ENCODE measurements around the gene KLHDC3.

The KLHDC3 gene

GRCh38 chr6:43059168-43060033, 45.4 kb downstream of the KLHDC3 start, which contains the start of the genes KLC4 and MRPL2:
Gene KLC4, plus strand, starts transcription at chr6:43059631. Its CDS starts 1,705 bp downstream, at chr6:43061336.
Gene MRPL2, minus strand, starts transcription at chr6:43059434. Its CDS starts 53 bp downstream, at chr6:43059381.
- in situ Hi-C loops (cut with HindIII; ENCODE audit: low sequenced_read_pairs): no loop called here
- peak; percentile 99 for DNase-seq (ENCODE audit: low read depth, low spot score)
- H3K4me3 ChIP-seq (ENCODE audit: low read depth, low read length): peak within 1 kb of the TSS; percentile 82
- no peak for TF ChIP-seq CTCF (IDR thresholded peaks at IDR 0.05; ENCODE audit: low read depth, low read length)

GRCh38 chr6:43060034-43060754, 46.1 kb downstream of the KLHDC3 start:
- TF ChIP-seq CTCF (IDR thresholded peaks at IDR 0.05; ENCODE audit: low read depth, low read length): no peak
- in situ Hi-C loops (cut with HindIII; ENCODE audit: low sequenced_read_pairs): no loop called here
- peak overlapping the region; percentile 82 for H3K4me3 ChIP-seq (ENCODE audit: low read depth, low read length)
- no peak for DNase-seq (ENCODE audit: low read depth, low spot score)

GRCh38 chr6:43060755-43061633, 46.9 kb downstream of the KLHDC3 start:
- no peak for DNase-seq (ENCODE audit: low read depth, low spot score)
- in situ Hi-C loops (cut with HindIII; ENCODE audit: low sequenced_read_pairs): no loop called here
- TF ChIP-seq CTCF (IDR thresholded peaks at IDR 0.05; ENCODE audit: low read depth, low read length): no peak
- no peak overlapping the region for H3K4me3 ChIP-seq (ENCODE audit: low read depth, low read length)

- no peak for TF ChIP-seq CTCF (IDR thresholded peaks at IDR 0.05; ENCODE audit: low read depth, low read length)
- no peak overlapping the region for H3K4me3 ChIP-seq (ENCODE audit: low read depth, low read length)
- in situ Hi-C loops (cut with HindIII; ENCODE audit: low sequenced_read_pairs): no loop called here
- peak; percentile 30 for DNase-seq (ENCODE audit: low read depth, low spot score)
Measured at GRCh38 chr6:43061861-43062260, 47.8 kb downstream of the KLHDC3 start.

GRCh38 chr6:43062818-43063217, 48.8 kb downstream of the KLHDC3 start:
- in situ Hi-C loops (cut with HindIII; ENCODE audit: low sequenced_read_pairs): no loop called here
- TF ChIP-seq CTCF (IDR thresholded peaks at IDR 0.05; ENCODE audit: low read depth, low read length): no peak
- H3K4me3 ChIP-seq (ENCODE audit: low read depth, low read length): no peak overlapping the region
- no peak for DNase-seq (ENCODE audit: low read depth, low spot score)
